ENCODE data around the gene CATSPERZ. TPM values are rescaled to one million over a fixed set of nuclear protein-coding genes. Genes with fewer than 3 reads are reported as not detected.

Gene CATSPERZ
- total and polyA plus RNA-seq, 2 of the 13 experiments (the other 11 are each of a cell fraction or from before 2014, with no cell fraction given) = 0.22 to 0.48 TPM

GRCh38 chr11:64317961-64318765 lies 18.0 kb downstream of the CATSPERZ start, which contains the start of gene PRDX5 (continued):
- TF ChIP-seq ZNF574 (CRISPR knock-in tag; IDR thresholded peaks at IDR 0.05) (no peak), EZH2 (conservative IDR thresholded peaks at IDR 0.05; ENCODE audit: low read depth, low read length) (no peak), POLR2G (IDR thresholded peaks at IDR 0.05; ENCODE audit: low read depth, low read length) (0 out of 2 replicates have a peak, but pooled peaks have one; percentile 15), ZNF549 (CRISPR knock-in tag; IDR thresholded peaks at IDR 0.05) (no peak), CHD4 (IDR thresholded peaks at IDR 0.05; ENCODE audit: borderline replicate concordance, low read length) (no peak), HMG20A (CRISPR knock-in tag; IDR thresholded peaks at IDR 0.05; ENCODE audit: borderline replicate concordance) (no peak), ZNF720 (CRISPR knock-in tag; IDR thresholded peaks at IDR 0.05) (no peak), PITX1 (CRISPR knock-in tag; IDR thresholded peaks at IDR 0.05) (no peak), ATF6 (CRISPR knock-in tag; conservative IDR thresholded peaks at IDR 0.05) (no peak), ZNF670 (CRISPR knock-in tag; IDR thresholded peaks at IDR 0.05; ENCODE audit: borderline replicate concordance) (no peak), JUND (CRISPR knock-in tag; IDR thresholded peaks at IDR 0.05) (no peak), ZNF776 (CRISPR knock-in tag; IDR thresholded peaks at IDR 0.05) (no peak; the same call in 1 of the 2 replicates), ZNF644 (CRISPR knock-in tag; IDR thresholded peaks at IDR 0.05; ENCODE audit: low read depth) (no peak), ZNF772 (CRISPR knock-in tag; IDR thresholded peaks at IDR 0.05) (no peak; the same call in 1 of the 2 replicates), MTA1 (CRISPR knock-in tag; IDR thresholded peaks at IDR 0.05; ENCODE audit: borderline replicate concordance) (0 out of 2 replicates have a peak, but pooled peaks have one; percentile 38), TFAP4 (IDR thresholded peaks at IDR 0.05; ENCODE audit: borderline replicate concordance, low read depth) (no peak), ZNF18 (CRISPR knock-in tag; IDR thresholded peaks at IDR 0.05; ENCODE audit: insufficient replicate concordance) (peak; percentile 46), TBX2 (CRISPR knock-in tag; IDR thresholded peaks at IDR 0.05; ENCODE audit: borderline replicate concordance) (peak; percentile 66), KDM5A (IDR thresholded peaks at IDR 0.05; ENCODE audit: borderline replicate concordance, low read length) (no peak), ZBTB33 (CRISPR knock-in tag; IDR thresholded peaks at IDR 0.05) (0 out of 2 replicates have a peak, but pooled peaks have one; percentile 3)

Data from HepG2 (cell line).